Epidermal melanocyte (primary cell): Measurements from ENCODE around the gene SLC38A10.

ENCODE experiments used
- DNase-seq: peaks from one replicate; pipeline ENCODE4 v3.0.0; 2011; ENCODE audit warnings: low spot score; ENCODE audit not compliant: insufficient read length

Gene SLC38A10

DNA sequence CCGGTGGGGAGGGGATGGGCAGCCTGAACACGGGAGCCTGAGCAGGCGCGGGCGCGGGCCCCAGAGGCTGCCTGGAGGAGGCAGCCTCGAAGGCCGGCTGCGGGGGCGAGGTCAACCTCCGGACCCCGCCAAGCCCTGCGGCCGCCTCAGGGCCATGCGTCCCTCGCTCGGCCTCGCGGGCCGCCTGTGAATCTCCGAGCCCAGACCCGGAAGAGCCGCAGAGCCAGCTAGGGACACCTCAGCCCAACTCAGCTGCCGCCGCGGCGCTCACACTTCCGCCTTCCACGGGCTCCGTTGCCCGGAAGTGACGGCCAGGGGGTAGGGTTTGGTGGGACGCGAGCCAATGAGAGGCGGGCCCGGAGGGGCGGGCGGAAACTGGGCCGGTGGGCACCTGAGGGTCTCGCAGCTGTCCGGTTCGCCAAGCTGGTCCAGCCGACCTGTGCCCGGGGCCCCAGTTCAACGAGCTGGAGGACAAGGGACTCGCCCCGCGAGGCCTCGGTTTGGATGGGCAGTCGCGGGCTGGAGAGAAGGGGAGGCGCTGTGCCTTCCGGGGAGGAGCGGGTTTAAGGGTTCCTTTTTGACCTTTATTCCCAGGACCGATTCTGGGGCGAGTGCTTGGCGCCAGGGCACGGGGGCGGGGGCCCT is at the start of gene SLC38A10:
TSS of gene SLC38A10 (minus strand) at position 277 of the 645 bp plus-strand sequence. CDS start 386 bp downstream, outside the sequence.
- peak; percentile 99 for DNase-seq

DNA sequence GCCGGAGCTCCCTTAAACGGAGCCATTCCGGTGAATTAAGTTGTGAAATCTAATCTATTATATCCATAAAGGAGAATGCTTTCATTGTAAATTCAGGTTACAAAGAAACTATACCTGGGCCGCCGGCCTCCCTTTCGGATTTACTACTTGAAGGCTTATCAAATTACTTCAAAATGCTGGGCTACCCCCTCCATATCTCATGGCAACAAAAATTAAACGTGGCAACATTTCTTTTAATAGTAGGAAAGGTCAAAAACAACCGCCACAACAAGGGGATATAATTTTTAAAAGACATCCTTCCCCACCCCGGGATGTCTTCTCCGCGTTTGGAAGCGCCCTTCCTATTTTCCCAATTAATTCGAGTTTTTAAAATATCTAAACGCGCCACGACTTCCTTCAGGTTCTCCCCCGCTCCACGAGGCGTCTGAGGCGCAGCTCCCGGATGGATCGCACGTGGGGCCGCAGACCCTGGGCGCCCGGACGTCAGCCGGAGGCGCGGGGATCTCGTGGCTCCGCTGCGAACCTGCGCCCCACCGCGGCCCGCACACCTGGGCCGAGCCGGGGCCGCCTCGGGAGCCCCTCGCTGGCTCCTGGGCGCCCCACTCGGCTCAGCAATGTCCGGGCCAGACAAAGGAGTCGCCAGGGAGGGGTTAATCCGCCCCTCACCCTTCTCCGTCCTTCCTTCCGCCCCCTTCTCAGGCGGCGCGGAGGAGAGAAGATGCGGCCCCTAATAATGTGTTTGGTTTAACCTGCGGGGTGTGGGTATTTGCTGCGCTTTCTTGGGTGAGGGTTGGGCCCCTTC is 47.4 kb upstream of the SLC38A10 start:
- no peak for DNase-seq

GRCh38 chr17:81341516-81342268 is 46.6 kb upstream of the SLC38A10 start:
- no peak for DNase-seq

- DNase-seq = no peak
Observed at GRCh38 chr17:81340607-81341515, 45.8 kb upstream of the SLC38A10 start.

DNA sequence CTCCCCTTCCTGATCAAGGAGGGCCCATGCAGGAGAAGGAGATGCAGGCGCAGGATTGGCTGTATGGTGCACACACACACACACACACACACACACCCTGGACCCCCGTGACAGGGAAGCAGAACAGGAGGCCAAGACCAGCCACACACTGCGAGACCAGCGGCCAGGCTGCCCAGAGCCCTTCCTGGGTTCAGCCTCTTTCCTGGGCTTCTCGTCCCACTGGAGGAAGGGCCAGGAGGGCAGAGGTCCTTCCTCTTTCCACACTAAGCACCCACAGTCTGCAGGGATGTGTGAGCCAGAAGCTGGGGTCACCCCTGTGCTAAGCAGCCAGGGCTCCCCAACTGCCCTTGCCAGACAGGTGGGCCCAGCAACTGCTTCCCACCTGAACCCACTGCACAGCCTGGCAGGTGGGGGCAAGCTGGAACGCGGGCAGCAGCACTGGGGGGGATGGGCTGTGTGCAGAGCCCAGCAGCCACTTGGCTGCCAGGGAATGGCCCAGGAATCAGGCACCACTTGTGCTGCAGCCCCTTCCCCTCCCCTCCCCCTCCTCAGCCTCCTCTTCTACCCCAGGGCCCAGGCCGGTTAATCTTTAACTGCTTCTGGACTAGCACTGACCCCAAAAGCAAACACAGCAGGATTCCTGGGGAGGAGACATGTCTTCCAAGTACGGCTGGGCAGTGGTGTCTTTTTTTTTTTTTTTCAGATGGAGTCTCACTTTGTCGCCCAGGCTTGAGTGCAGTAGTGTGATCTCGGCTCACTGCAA is 44.6 kb upstream of the SLC38A10 start:
- DNase-seq = no peak

GRCh38 chr17:81339191-81339533 is 44.1 kb upstream of the SLC38A10 start:
- DNase-seq = no peak

DNA sequence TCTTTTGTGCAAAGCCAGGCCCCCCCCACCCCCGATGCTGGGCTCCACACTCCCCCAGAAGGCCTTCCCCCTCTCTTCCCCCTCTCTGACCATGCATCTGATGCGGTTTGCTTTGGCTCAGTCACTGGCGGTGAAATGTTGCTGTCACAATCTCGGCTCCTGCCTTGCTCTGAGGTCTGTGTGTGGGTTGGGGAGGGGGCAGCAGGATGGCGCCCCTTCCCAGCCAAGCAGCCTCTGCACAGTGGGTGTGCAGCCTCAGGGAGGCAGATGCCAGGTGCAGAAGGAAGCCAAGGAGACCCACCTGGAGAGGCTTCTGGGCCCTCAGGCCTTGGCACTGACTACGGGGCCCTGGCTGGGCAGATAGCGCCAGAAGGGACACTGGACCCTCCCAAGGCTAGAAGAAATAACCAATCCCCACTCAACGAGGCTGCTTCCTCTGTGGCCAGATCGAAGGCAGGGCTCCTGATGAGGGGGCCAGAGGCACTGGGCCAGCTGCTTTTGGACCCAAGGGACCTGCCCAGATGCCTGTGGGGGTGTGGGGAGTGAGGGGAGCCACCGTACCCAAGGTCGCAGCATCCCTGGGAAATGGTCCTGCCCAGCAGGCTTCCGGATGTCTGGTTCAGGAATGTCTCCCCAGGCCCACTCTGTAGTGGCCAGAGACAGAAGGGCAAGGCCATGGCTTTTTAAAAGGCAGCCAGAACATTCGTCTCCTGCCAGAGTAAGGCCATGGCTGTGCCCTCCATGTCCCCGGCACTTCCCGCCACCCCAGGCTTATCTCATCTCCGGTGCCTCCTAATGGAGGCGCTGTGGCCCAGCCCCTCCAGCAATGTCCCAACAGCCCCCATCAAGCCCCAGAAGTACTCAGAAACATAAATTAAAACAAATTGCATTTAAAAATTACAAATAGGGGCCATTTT is 43.4 kb upstream of the SLC38A10 start:
- no peak for DNase-seq

GRCh38 chr17:81337476-81337879 is 42.4 kb upstream of the SLC38A10 start:
- DNase-seq = no peak

- no peak for DNase-seq
Observed at GRCh38 chr17:81336930-81337325, 41.8 kb upstream of the SLC38A10 start.

GRCh38 chr17:81336296-81336929 is 41.3 kb upstream of the SLC38A10 start:
- no peak for DNase-seq

DNA sequence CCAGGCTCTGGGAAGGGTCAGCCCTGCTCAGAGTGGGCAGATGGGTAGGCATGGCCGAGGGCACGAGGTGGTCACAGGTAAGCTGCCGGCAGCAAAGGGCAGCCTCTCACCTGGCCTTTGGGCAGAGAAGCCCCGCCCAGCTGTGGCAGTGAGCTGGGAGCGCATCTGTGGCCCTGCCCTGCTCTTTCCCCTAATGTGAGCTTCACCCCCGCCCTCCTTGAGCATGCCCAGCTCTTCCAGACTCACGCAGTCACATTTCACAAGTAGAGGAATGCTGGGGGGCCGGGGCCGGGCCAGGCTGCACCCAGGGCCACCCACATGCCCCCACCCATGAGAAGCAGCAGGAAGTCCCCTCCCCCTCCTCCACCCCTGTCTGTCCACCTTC is 40.7 kb upstream of the SLC38A10 start:
- DNase-seq = no peak

DNA sequence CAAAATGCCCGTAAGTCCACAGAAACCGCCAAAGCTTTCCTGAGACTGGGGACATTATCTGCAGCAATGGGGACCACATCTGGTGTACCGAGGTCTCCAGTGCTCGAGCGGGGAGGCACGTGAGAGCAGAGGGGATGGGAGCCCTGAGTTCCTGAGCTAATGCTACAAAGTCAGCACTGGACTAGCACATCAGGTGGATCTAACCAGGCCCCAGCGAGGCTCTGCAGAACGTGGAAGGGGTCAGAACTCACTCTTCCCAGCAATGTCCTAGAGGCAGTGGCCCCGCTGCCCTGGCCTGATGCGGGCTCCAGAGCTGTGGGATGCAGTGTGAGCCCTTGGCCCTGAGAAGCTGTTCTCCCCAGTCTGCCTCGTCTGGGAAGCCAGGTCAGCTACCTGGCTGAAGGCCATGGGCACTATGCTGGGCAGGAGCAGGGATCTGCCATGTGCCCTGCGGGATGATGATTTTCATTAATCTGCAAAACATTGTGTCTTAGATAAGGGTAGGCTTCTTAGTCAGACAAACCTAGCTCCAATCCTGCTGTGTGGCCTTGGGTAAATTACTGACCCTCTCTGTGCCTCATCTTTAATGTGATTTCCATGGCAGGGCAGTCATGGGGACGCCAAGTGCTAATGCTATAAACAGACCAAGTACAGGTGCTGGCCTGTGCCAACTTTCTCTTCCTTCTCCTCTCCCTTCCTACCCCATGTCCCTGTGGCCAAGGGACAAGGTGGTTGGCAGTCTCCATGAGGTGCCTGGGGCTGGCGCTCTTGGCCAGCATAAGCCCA is 40.1 kb upstream of the SLC38A10 start:
- no peak for DNase-seq

DNA sequence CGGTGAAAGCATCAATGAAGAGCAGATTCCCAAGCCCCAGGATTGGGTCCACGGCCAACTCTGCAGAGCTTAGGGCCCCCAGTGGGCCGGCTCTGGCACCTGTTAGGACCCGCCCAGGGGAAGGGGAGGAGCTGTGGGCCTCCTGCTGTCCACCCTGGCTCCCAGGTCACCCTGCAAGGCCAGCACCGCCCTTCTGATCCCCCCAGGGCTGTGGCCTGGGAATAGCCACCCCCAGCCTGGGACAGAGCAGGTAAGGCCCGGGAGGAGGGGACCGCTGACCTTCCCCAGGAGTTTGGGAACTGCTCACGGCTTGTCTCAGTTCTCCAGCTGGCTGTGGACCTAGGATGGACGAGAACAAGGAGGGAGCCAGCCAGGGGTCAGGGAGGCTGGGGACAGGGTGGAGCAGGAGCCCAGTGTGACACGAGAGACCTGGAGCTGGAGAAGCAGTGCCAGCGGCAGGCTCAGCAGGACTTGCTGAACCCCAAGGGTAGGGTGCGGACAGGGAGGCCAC is 39.3 kb upstream of the SLC38A10 start:
- no peak for DNase-seq

GRCh38 chr17:81333616-81334368 is 38.7 kb upstream of the SLC38A10 start:
- DNase-seq = no peak

DNA sequence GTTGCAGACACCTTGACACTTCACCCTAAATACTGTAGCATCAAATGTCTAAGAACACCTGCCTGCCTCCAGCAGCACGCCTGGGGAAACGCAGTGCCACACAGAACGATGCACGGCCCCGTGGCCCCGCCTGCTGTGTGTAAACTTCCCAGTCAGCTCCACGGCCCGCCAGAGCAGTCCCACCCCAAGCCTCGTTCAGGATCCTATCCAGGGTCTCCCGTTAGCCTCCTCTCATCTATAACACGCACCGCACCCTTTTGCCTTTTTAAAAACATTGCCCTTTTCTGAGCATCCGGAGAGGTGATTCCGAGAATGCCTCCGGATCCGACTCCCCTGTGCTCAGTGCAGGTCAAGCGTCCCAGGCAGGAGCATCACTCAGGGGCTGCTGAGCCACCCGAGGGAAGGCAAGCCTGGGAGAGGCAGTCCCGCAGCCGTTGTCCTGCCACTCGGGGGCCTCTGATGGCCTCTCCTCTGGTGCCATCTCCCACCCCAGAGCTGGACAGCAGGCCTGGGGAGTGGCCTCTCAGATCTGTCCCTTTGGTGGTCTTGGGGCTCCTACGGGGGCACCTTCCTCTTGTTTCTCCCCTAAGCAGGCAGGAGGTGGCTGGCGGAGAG is 37.9 kb upstream of the SLC38A10 start:
- DNase-seq = no peak

GRCh38 chr17:81332118-81332834 is 37.2 kb upstream of the SLC38A10 start:
- no peak for DNase-seq
